Natural killer cell treated with Interleukin-12 subunit alpha and Interleukin-12 subunit beta and Interleukin-15 and Interleukin-18, amount 100 ng/mL, for 72 hours (primary cell): ENCODE results near the gene LOXL4. TPM values are rescaled to one million over a fixed set of nuclear protein-coding genes. Genes with fewer than 3 reads are reported as not detected.

Experiments
- ATAC-seq, 2 donors: fragments of 150-1000 bp; cut with Tn5 transposase in 1 of 2; sonication (Bioruptor Pico), chemical (Tn5 transposase) in 1 of 2; 2 replicates each; pipeline ENCODE4 v1.10.0; 2021
- DNase-seq: peaks from one replicate; pipeline ENCODE4 v3.0.0; 2022; ENCODE audit warnings: low spot score
- H3K27ac Mint-ChIP-seq, 2 donors: 1 replicate in 1 of 2; 2 replicates in 1 of 2; pipeline ENCODE4 v1.8.0; 2022; ENCODE audit warnings: mixed read lengths in 2 of 2, mild to moderate bottlenecking in 1 of 2, moderate library complexity in 1 of 2
- H3K27me3 Mint-ChIP-seq, 2 donors: 1 replicate in 1 of 2; 2 replicates in 1 of 2; pipeline ENCODE4 v1.8.0; 2022; ENCODE audit warnings: mixed read lengths in 2 of 2
- H3K36me3 Mint-ChIP-seq: one replicate; pipeline ENCODE4 v1.8.0; 2022; ENCODE audit warnings: mixed read lengths
- H3K4me1 Mint-ChIP-seq, 2 donors: 1 replicate in 1 of 2; 2 replicates in 1 of 2; pipeline ENCODE4 v1.8.0; 2022; ENCODE audit warnings: low read depth in 2 of 2, mixed read lengths in 2 of 2, mild to moderate bottlenecking in 1 of 2
- H3K4me3 Mint-ChIP-seq: one replicate; pipeline ENCODE4 v1.8.0; 2022; ENCODE audit warnings: mixed read lengths
- H3K9me3 Mint-ChIP-seq: 2 replicates; pipeline ENCODE4 v1.8.0; 2022; ENCODE audit warnings: mixed read lengths
- total RNA-seq, 2 donors: library from RNA; stranded (reverse); gene quantifications; one replicate each; pipeline ENCODE4 v1.2.3, GENCODE V29; 2022

Gene LOXL4
- total RNA-seq, 2 donors from 2014 or later, result not detected

DNA sequence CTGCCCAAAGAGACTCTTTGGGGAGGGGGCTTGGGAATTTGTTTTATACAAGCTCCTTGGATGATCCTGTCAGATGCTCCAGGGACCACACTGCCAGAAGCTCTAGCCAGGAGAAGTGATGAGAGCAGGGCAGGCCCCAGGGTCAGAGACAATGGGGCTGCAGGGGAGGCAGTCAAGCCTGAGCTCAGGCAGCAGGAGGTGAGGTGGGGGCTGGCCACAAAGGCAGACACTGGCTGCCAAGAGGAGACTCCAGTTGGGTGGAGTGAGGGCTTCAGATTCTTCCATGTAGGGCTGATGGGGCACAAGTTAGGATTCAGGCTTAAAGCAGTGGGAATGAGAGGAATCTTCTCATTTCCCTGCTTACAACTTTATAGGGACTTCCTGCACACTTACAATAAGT, 35.6 kb upstream of the LOXL4 start:
- DNase-seq (no peak), ATAC-seq (peak in 1 of 2 donors; percentile 9)
- Mint-ChIP-seq H3K9me3 (no peaks in the 10 kb centered on the region), H3K4me3 (no peak overlapping the region), H3K27me3 (peaks cover 12 to 25% of the 10 kb centered on the region in 2 donors), H3K36me3 (no peaks in the 10 kb centered on the region), H3K4me1 (peaks cover 0 to 3% of the 10 kb centered on the region in 2 donors), H3K27ac (no peak overlapping the region)

DNA sequence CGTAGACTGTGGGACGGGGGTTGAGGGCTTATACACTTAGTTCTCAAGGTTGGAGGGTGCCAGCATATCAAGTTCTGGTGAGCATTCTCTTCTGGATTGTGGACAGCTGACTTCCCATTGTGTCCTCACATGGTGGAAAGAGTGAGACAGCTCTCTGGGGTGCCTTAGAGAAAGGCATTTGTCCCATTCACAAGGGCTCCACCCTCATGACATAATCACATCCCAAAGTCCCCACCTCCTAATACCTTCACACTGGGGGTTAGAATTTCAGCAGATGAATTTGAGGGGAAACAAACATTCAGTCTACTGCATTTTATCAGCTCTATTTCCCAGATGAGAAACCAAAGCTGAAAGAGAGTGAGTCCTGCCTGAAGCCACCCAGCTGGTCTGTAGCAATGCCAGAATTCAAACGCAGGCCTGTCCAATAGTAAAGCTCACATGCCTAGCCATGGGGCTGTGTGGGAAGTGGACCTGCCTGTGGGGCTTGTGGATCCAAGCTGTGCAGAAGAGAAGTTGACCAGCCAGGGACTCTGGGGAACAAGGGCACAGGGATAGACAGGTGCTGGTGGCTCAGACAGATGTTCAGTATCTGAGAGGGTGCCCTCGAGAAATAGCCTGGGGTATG, 34.9 kb upstream of the LOXL4 start:
- no peaks in the 10 kb centered on the region for H3K4me1 Mint-ChIP-seq
- ATAC-seq (peak in 1 of 2 donors; percentile 13), DNase-seq (no peak)
- H3K9me3 Mint-ChIP-seq, result no peaks in the 10 kb centered on the region
- peaks cover 18 to 23% of the 10 kb centered on the region in 2 donors for H3K27me3 Mint-ChIP-seq
- no peak overlapping the region for H3K4me3 Mint-ChIP-seq
- no peak overlapping the region for H3K27ac Mint-ChIP-seq
- no peaks in the 10 kb centered on the region for H3K36me3 Mint-ChIP-seq

DNA sequence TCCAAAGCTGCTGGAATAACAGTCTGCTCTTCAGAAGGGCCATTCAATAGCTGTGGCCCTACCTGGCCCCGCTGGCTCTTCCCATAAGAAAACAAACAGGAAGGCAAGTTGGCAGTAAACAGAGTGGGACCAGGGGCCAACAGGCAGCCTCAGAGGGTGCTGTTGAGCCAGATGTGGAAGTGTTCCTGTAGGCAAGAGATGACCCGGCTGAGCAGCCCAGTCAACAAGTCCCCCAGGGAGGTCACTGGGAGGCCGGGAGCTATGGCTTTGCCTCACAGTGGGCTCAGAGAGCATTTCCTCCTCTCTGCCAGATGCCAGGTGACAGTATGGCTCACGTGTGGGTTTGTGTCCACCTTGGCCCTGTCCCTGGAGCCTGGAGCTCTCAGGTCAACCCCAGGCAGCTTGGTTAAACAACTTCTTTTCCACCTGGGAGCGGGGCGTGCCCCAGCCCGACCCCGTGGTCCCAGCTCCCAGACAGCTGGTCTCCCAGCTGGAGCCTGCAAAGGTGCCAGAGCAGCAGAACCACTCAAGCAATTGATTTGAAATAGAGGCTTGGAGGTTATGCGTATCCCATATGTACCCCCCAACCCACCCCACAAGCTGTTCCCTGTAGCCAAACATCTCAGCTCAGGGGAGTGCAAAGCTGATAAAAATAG, 33.8 kb upstream of the LOXL4 start:
- Mint-ChIP-seq H3K36me3 (no peaks in the 10 kb centered on the region), H3K27me3 (peaks cover 18 to 23% of the 10 kb centered on the region in 2 donors), H3K9me3 (no peaks in the 10 kb centered on the region), H3K4me3 (no peak overlapping the region), H3K4me1 (no peaks in the 10 kb centered on the region), H3K27ac (no peak overlapping the region)
- DNase-seq (no peak), ATAC-seq (no peak)

DNA sequence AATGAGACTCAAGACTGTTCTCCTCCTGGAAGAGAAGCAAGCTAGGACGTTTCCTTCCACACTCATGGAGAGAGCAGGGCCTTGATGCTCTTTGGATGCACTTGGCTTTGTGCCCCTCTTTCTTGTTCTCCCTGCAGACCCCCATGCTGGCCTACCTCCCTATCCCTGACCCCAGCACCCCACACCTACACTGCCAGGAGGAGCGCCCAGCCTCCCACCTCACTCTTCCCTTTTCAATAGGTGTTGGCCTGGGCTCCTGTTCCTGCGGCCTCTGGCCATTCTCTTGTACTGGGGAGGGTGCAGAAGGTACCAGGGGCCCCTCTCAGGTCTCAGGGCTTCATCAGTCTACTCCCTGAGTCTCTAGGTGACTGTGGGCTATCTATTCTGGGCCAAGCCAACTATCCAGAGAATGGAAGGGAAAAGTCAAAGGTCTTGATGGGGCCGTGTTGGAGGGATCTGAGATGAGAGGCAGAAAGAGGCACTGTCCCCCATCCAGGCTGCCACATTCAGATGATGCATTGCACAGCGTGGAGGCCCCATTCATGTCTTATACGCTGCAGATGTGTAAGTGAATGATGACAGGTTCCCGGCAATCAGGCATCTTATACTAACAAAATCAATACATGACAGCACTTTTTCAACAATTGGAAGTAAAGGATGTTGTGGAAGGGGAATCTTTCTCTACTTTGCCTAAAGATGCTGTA, 32.7 kb upstream of the LOXL4 start:
- Mint-ChIP-seq H3K4me3 (no peak overlapping the region), H3K27ac (no peak overlapping the region), H3K9me3 (no peaks in the 10 kb centered on the region), H3K4me1 (peaks cover 1 to 3% of the 10 kb centered on the region in 2 donors), H3K36me3 (no peaks in the 10 kb centered on the region), H3K27me3 (peaks cover 18 to 20% of the 10 kb centered on the region in 2 donors)
- no peak for ATAC-seq
- no peak for DNase-seq

DNA sequence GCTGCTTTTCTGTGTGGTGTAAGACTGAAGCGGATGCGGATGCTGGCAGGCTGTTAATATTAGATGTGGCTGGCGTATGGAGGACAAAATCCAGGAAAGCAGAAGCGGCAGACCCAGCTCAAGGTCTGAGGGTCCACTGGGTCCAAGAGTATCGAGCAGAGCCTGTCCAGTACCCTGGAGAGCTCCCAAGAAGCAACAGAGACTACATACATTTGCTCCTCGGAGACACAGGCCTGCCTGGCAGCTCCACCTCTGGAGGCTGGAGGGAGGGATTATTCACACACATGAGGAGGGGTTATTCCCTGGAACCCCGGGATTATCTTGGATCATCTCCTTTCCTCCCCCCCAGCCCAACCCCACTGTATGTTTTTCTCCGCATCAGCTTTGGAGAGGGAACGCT, 31.3 kb upstream of the LOXL4 start:
- no peak overlapping the region for H3K27ac Mint-ChIP-seq
- ATAC-seq (no peak), DNase-seq (no peak)
- H3K36me3 Mint-ChIP-seq, result no peaks in the 10 kb centered on the region
- H3K4me1 Mint-ChIP-seq, result peaks cover 6 to 8% of the 10 kb centered on the region in 2 donors
- no peaks in the 10 kb centered on the region for H3K9me3 Mint-ChIP-seq
- peaks cover 11 to 16% of the 10 kb centered on the region in 2 donors for H3K27me3 Mint-ChIP-seq
- H3K4me3 Mint-ChIP-seq, result no peak overlapping the region

DNA sequence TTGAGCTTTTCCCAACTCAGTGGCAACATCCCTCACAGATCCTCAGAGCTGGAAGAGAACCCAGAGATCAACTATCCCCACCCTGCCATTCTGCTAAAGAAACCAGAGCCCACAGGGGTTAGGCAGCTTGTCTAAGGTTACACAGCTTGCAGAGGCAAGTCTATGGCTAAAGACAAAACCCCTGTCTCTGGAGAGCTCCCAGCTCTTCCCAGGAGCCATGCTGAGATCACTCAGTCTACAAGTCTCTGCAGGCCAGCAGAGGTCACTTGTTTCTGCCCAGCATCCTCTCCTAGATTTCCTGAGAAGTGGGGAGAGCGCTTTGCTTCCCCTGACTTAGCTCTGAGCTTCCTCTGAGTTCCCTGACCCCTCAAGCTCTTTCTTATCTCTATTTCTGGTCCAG, 28.5 kb upstream of the LOXL4 start:
- Mint-ChIP-seq H3K27ac (no peak overlapping the region), H3K4me3 (no peak overlapping the region), H3K27me3 (peaks cover 13 to 16% of the 10 kb centered on the region in 2 donors), H3K4me1 (peaks cover 6 to 8% of the 10 kb centered on the region in 2 donors), H3K9me3 (no peaks in the 10 kb centered on the region), H3K36me3 (no peaks in the 10 kb centered on the region)
- ATAC-seq, result no peak
- no peak for DNase-seq

DNA sequence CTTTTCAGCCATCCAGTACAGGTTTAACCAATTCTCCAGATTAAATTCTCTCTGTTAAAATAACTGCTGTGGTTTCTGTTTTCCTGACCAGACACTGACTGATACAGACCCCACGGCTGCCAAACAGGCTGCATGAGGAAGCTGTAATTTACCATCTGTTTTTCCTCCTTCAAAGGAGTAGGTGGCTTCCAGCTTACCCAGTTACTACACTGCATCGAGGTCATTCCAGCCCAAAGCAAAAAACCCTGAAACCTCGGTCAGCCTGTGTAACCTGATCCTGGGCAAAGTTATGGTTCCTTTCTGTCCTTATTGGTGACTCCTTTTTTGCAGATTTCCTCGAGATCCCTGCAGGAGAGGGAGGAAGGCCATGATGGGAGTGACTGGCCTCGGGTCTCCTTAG, 27.9 kb upstream of the LOXL4 start:
- peaks cover 12 to 16% of the 10 kb centered on the region in 2 donors for H3K27me3 Mint-ChIP-seq
- no peak overlapping the region for H3K4me3 Mint-ChIP-seq

DNA sequence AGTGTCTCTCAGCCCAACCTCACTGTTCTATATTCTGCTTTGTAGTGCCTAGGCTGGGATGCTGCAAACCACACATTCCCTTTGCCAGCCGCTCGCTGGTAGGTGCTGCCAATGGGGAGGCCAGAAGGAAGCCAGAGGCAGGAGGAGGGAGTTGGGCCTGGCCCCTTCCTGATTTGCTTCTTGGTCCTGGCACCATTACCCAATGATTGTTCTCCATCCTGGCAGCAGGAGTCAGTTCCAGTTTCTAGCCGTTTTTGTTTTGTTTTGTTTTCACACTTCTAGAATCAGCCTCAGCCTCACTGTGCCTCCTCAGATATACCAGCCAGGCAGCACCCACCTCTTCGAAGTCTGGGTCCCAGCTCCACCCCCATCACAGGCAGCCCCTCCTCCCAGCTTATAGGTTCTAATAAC, 27.4 kb upstream of the LOXL4 start:
- no peaks in the 10 kb centered on the region for H3K36me3 Mint-ChIP-seq
- H3K4me3 Mint-ChIP-seq, result no peak overlapping the region
- no peaks in the 10 kb centered on the region for H3K9me3 Mint-ChIP-seq
- DNase-seq (no peak), ATAC-seq (no peak)
- H3K27me3 Mint-ChIP-seq, result peaks cover 8 to 16% of the 10 kb centered on the region in 2 donors
- no peak overlapping the region for H3K27ac Mint-ChIP-seq
- H3K4me1 Mint-ChIP-seq, result peaks cover 6 to 8% of the 10 kb centered on the region in 2 donors

More for the DNA sequence above, 27.9 kb upstream of the LOXL4 start:
- ATAC-seq, result no peak
- H3K27ac Mint-ChIP-seq, result no peak overlapping the region
- no peak for DNase-seq
- H3K4me1 Mint-ChIP-seq, result peaks cover 6 to 8% of the 10 kb centered on the region in 2 donors
- no peaks in the 10 kb centered on the region for H3K36me3 Mint-ChIP-seq
- no peaks in the 10 kb centered on the region for H3K9me3 Mint-ChIP-seq

DNA sequence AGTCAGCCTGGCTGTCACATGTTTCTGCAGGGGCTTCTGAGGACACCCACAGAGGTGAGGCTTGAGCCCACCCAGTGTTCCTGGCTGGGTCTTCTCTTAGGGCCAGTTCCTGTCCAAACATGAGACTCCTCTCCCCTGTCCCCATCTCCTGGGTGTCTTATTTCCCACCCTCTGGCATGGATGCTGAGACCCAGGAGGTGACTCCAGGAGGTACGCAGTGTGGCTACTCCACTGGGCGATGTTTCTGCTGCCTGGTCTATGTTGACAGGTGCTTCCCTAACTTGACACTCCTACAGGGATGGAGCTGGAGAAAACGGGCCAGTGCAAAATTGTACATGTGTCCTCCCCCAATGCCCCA, 26.3 kb upstream of the LOXL4 start:
- peaks cover 5 to 16% of the 10 kb centered on the region in 2 donors for H3K27me3 Mint-ChIP-seq
- H3K9me3 Mint-ChIP-seq, result no peaks in the 10 kb centered on the region
- H3K27ac Mint-ChIP-seq, result no peak overlapping the region
- no peak overlapping the region for H3K4me3 Mint-ChIP-seq
- ATAC-seq (peak in 1 of 2 donors; percentile 34), DNase-seq (no peak)
- H3K4me1 Mint-ChIP-seq, result peaks cover 6 to 8% of the 10 kb centered on the region in 2 donors
- no peaks in the 10 kb centered on the region for H3K36me3 Mint-ChIP-seq

DNA sequence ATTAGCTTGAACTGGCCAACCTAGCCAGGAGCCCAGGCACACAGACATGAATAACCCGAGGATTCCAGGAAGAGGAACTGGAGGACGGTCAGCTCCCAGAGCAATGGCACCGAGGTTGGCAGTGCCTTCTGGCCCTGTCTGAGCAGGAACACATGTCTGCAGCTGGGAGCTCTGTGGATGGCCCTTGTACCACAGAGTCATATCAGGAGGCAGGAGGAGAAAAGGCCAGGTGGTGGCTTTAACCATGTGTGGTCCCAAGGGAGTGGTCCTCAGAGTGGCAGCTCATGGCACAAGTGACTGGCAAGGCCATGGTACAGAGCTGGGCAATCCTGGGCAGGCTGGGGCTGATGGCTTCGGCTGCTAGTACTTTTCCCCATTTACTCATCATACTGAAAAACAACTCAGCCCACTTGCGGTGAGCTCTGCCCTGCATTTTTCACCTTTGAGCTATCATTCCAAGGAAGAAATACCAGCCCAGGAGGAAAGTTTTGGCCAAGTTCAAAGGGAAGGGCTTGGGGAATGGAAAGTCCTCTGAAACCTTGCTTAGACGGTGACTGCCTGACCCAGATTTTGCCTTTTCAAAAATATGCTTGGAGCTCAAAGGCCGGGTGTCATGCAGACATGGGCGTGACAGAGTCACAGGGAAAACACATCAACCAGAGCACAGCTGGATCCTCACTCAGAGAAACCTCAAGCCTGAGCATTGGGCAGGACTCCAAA, 25.7 kb upstream of the LOXL4 start:
- Mint-ChIP-seq H3K9me3 (no peaks in the 10 kb centered on the region), H3K4me1 (peaks cover 6 to 8% of the 10 kb centered on the region in 2 donors), H3K4me3 (no peak overlapping the region), H3K27ac (no peak overlapping the region), H3K27me3 (peaks cover 2 to 13% of the 10 kb centered on the region in 2 donors), H3K36me3 (no peaks in the 10 kb centered on the region)
- DNase-seq (no peak), ATAC-seq (no peak)

DNA sequence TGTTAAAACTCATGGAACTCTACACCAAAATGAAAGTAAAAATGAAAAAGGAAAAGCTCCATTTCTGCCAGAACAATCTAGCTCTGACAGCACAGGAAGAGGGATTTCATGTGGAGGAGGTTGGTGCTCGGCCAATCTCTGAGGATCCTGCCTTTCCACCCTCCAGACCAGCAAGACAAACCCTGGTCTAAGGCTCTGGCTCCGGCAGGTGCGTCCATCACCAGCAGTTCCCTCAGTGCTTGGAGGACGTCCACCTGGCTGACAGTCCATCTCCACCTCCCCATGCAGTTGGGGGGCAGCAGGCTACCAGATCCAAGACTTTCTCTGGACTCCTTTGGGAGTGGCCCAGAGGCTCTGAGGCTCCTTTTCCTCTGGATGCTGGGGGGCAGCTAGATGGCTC, 25.0 kb upstream of the LOXL4 start:
- Mint-ChIP-seq H3K27me3 (peaks cover 2 to 6% of the 10 kb centered on the region in 2 donors), H3K4me1 (peaks cover 6 to 8% of the 10 kb centered on the region in 2 donors), H3K27ac (no peak overlapping the region), H3K36me3 (no peaks in the 10 kb centered on the region), H3K4me3 (no peak overlapping the region), H3K9me3 (no peaks in the 10 kb centered on the region)
- DNase-seq (no peak), ATAC-seq (no peak)

DNA sequence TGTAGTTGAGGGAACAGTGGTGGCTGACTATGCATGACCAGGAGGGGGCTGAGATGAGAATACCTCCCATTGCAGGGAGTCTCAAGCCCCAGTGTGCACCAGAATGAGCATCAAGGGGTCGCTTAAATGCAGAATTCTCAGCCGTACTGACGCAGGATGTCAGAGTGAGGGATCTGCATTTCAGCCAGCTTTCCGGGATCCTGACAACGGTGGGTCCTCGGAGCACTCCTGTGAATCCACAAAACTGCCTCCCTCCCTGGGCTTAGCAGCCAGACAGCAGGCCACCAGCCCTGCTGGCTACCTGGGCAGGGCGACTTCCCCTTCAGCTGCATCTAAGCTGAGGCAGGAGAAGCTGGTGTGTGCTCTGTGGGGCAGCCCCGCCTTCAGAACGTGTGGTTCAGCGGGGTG, 21.8 kb upstream of the LOXL4 start:
- Mint-ChIP-seq H3K4me1 (no peaks in the 10 kb centered on the region), H3K27ac (no peak overlapping the region)
- no peak for ATAC-seq

DNA sequence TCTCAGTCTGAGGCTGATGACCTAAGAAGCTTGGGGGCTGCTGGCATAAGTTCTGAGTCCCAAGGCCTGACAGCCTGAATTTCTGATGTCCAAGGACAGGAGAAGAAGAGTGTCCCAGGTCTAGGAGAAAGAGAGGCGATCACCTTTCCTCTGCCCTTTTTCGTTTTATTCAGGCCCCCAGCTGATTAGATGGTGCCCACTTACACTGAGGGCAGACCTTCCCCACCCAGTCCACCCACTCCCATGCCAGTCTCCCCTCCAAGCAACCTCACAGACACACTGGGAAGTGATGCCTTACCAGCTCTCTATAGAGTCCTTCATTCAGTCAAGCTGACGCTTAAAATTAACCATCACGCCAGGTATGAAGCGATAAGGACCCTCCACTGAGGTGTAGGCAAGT, 19.3 kb upstream of the LOXL4 start:
- ATAC-seq, result no peak
- Mint-ChIP-seq H3K9me3 (no peaks in the 10 kb centered on the region), H3K4me1 (no peaks in the 10 kb centered on the region)

More for the DNA sequence above, 21.8 kb upstream of the LOXL4 start:
- H3K27me3 Mint-ChIP-seq, result peaks cover 6 to 9% of the 10 kb centered on the region in 2 donors
- no peaks in the 10 kb centered on the region for H3K36me3 Mint-ChIP-seq
- no peaks in the 10 kb centered on the region for H3K9me3 Mint-ChIP-seq
- DNase-seq, result no peak
- no peak overlapping the region for H3K4me3 Mint-ChIP-seq

More for the DNA sequence above, 19.3 kb upstream of the LOXL4 start:
- no peak overlapping the region for H3K4me3 Mint-ChIP-seq
- H3K36me3 Mint-ChIP-seq, result no peaks in the 10 kb centered on the region
- peaks cover 13 to 26% of the 10 kb centered on the region in 2 donors for H3K27me3 Mint-ChIP-seq
- no peak overlapping the region for H3K27ac Mint-ChIP-seq
- DNase-seq, result no peak
